Osteocyte (in vitro differentiated cells): ENCODE measurements around the gene DDAH2. TPM values are rescaled to one million over a fixed set of nuclear protein-coding genes. Genes with fewer than 3 reads are reported as not detected.

Experiments
- DNase-seq: peaks from one replicate; pipeline ENCODE4 v3.0.0; 2021; ENCODE audit warnings: mixed read lengths; ENCODE audit not compliant: unreplicated experiment; ENCODE audit errors: extremely low spot score
- H3K27ac Mint-ChIP-seq: one replicate; pipeline ENCODE4 v1.8.0; 2021; ENCODE audit warnings: mild to moderate bottlenecking, mixed read lengths; ENCODE audit not compliant: unreplicated experiment
- H3K27me3 Mint-ChIP-seq: one replicate; pipeline ENCODE4 v1.8.0; 2021; ENCODE audit warnings: mixed read lengths; ENCODE audit not compliant: unreplicated experiment
- H3K36me3 Mint-ChIP-seq: one replicate; pipeline ENCODE4 v1.8.0; 2021; ENCODE audit warnings: mixed read lengths; ENCODE audit not compliant: unreplicated experiment
- H3K4me1 Mint-ChIP-seq: one replicate; pipeline ENCODE4 v1.8.0; 2021; ENCODE audit warnings: mixed read lengths; ENCODE audit not compliant: unreplicated experiment
- H3K4me3 Mint-ChIP-seq: one replicate; pipeline ENCODE4 v1.8.0; 2021; ENCODE audit warnings: mild to moderate bottlenecking, moderate library complexity, mixed read lengths; ENCODE audit not compliant: unreplicated experiment
- H3K9me3 Mint-ChIP-seq: one replicate; pipeline ENCODE4 v1.8.0; 2021; ENCODE audit warnings: mixed read lengths; ENCODE audit not compliant: unreplicated experiment
- CTCF ChIP-seq: fragments of 200-600 bp; sonication (generic); IDR thresholded peaks from 2 replicates; pipeline ENCODE4 v1.5.0; 2021; ENCODE audit warnings: antibody characterized with exemption, mild to moderate bottlenecking, moderate library complexity
- total RNA-seq: library from RNA; stranded (reverse); gene quantifications from 2 replicates; pipeline ENCODE4 v1.2.1, GENCODE V29; 2021

The DDAH2 gene
- total RNA-seq, 1 donor from 2014 or later: 96.3 TPM

- Mint-ChIP-seq H3K27me3 (no peaks in the 10 kb centered on the region), H3K4me1 (peaks cover 9% of the 10 kb centered on the region), H3K36me3 (peaks cover 6% of the 10 kb centered on the region), H3K4me3 (no peak overlapping the region), H3K9me3 (no peaks in the 10 kb centered on the region), H3K27ac (no peak overlapping the region)
- DNase-seq: no peak
- TF ChIP-seq CTCF: no peak
Observed at GRCh38 chr6:31776485-31776988, 47.4 kb upstream of the DDAH2 start.

DNA sequence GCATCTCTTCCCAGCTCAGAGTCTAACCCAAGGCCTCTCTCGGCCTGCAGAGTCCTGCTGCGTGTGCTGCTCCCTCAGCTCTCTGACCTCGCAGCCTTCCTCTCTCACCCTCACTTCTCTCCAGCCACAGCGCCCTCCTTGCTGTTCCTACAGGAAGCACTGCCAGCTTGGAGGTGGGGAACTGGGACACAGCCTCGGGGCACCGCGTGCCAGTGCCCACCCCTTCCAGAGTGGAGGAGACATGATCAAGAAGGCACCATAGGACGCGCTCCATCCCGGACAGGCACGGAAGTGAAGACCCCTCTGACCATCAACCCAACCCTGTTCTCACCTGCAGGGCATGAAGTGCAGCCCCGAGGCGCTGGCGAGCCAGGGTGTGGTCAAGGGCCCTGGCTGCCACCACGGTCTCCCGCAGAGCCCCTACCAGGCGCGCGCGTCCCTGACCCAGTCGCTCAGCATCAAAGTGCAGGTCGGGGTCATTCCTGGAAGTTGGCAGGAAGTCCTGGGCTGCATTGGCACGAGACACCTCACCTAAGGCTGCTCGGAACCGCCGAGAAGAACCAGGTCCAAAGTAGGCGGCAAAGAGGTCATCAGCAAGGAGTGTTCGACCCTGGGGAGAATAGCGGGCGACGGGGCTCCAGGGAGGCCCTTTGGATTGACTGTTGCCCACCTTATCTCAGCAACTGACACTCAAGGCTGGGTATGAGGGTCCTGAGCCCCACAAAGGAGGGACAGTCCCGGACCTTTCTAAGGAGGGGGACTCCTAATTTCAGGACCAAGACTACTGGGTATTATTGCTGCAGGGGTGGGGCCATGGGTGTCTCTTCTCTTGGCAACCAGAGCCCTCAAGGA, 46.8 kb upstream of the DDAH2 start:
- no peak for DNase-seq
- H3K4me1 Mint-ChIP-seq: peaks cover 9% of the 10 kb centered on the region
- no peak overlapping the region for H3K27ac Mint-ChIP-seq
- H3K4me3 Mint-ChIP-seq: no peak overlapping the region
- no peak for TF ChIP-seq CTCF
- no peaks in the 10 kb centered on the region for H3K27me3 Mint-ChIP-seq
- no peaks in the 10 kb centered on the region for H3K9me3 Mint-ChIP-seq
- peaks cover 2% of the 10 kb centered on the region for H3K36me3 Mint-ChIP-seq

- H3K4me3 Mint-ChIP-seq: no peak overlapping the region
- peaks cover 9% of the 10 kb centered on the region for H3K4me1 Mint-ChIP-seq
- no peaks in the 10 kb centered on the region for H3K9me3 Mint-ChIP-seq
- no peak for TF ChIP-seq CTCF
- no peak overlapping the region for H3K27ac Mint-ChIP-seq
- H3K36me3 Mint-ChIP-seq: no peaks in the 10 kb centered on the region
- no peaks in the 10 kb centered on the region for H3K27me3 Mint-ChIP-seq
- DNase-seq: no peak
Observed at GRCh38 chr6:31775184-31775583, 46.1 kb upstream of the DDAH2 start.

- Mint-ChIP-seq H3K27me3 (no peaks in the 10 kb centered on the region), H3K27ac (no peak overlapping the region), H3K4me1 (peaks cover under 1% of the 10 kb centered on the region), H3K4me3 (no peak overlapping the region), H3K9me3 (no peaks in the 10 kb centered on the region), H3K36me3 (no peaks in the 10 kb centered on the region)
- no peak for TF ChIP-seq CTCF
- no peak for DNase-seq
Observed at GRCh38 chr6:31771992-31772358, 42.9 kb upstream of the DDAH2 start.

- Mint-ChIP-seq H3K4me1 (no peaks in the 10 kb centered on the region), H3K27me3 (no peaks in the 10 kb centered on the region), H3K9me3 (no peaks in the 10 kb centered on the region), H3K27ac (no peak overlapping the region), H3K4me3 (no peak overlapping the region), H3K36me3 (no peaks in the 10 kb centered on the region)
- no peak for TF ChIP-seq CTCF
- DNase-seq: no peak
Observed at GRCh38 chr6:31770860-31771259, 41.8 kb upstream of the DDAH2 start.
